Stromal cell of bone marrow (primary cell): ENCODE results near the gene GRM1.

ENCODE experiments used
- DNase-seq: peaks from one replicate; pipeline ENCODE4 v3.0.0-alpha.2; 2012; ENCODE audit warnings: low read depth

GRM1 gene

GRCh38 chr6:146097586-146097985 is 68.7 kb downstream of the GRM1 start:
- DNase-seq = no peak

- no peak for DNase-seq
These were observed 71.9 kb downstream of the GRM1 start for GRCh38 chr6:146100776-146101175.

- no peak for DNase-seq
These were observed 74.7 kb downstream of the GRM1 start for GRCh38 chr6:146103416-146104072.

- no peak for DNase-seq
These were observed 77.7 kb downstream of the GRM1 start for GRCh38 chr6:146106532-146106931.

GRCh38 chr6:146110990-146111389 is 82.1 kb downstream of the GRM1 start:
- no peak for DNase-seq

- DNase-seq = no peak
These were observed 83.1 kb downstream of the GRM1 start for GRCh38 chr6:146111881-146112450.

GRCh38 chr6:146113084-146113623 is 84.3 kb downstream of the GRM1 start:
- no peak for DNase-seq

- DNase-seq = no peak
These were observed 94.8 kb downstream of the GRM1 start for GRCh38 chr6:146123616-146124015.

GRCh38 chr6:146127447-146128215 is 98.8 kb downstream of the GRM1 start:
- no peak for DNase-seq

- no peak for DNase-seq
These were observed 105.0 kb downstream of the GRM1 start for GRCh38 chr6:146133866-146134265.

GRCh38 chr6:146135167-146135566 is 106.3 kb downstream of the GRM1 start:
- DNase-seq = no peak

GRCh38 chr6:146146836-146147235 is 118.0 kb downstream of the GRM1 start:
- DNase-seq = no peak

- DNase-seq = no peak
These were observed 120.9 kb downstream of the GRM1 start for GRCh38 chr6:146149770-146150169.

- DNase-seq = no peak
These were observed 124.3 kb downstream of the GRM1 start for GRCh38 chr6:146153040-146153758.

GRCh38 chr6:146154197-146154596 is 125.3 kb downstream of the GRM1 start:
- DNase-seq = no peak

- no peak for DNase-seq
These were observed 132.8 kb downstream of the GRM1 start for GRCh38 chr6:146161664-146162063.

GRCh38 chr6:146169872-146170271 is 141.0 kb downstream of the GRM1 start:
- no peak for DNase-seq

- no peak for DNase-seq
These were observed 148.9 kb downstream of the GRM1 start for GRCh38 chr6:146177785-146178184.

GRCh38 chr6:146183831-146184230 is 155.0 kb downstream of the GRM1 start:
- DNase-seq = no peak

GRCh38 chr6:146184701-146185100 is 155.8 kb downstream of the GRM1 start:
- DNase-seq = no peak

- DNase-seq = no peak
These were observed 160.3 kb downstream of the GRM1 start for GRCh38 chr6:146189131-146189530.

- DNase-seq = no peak
These were observed 161.7 kb downstream of the GRM1 start for GRCh38 chr6:146190581-146190980.
